Thyroid gland (tissue), 4 donors: Measurements from ENCODE around the gene TOX4.

Experiments
- CTCF ChIP-seq, 6 experiments: fragments of 200-600 bp in 3 of 6; fragments of 450-650 bp in 3 of 6; sonication (generic) in 3 of 6; IDR thresholded peaks; one replicate each; pipeline ENCODE4 v1.5.1; 2016 to 2019; ENCODE audit warnings: antibody characterized with exemption in 6 of 6, mild to moderate bottlenecking in 2 of 6, inconsistent platforms in 1 of 6, moderate library complexity in 1 of 6
- POLR2A ChIP-seq, 2 donors: fragments of 450-650 bp; IDR thresholded peaks; one replicate each; pipeline ENCODE4 v1.6.1; 2017; ENCODE audit warnings: antibody characterized with exemption in 2 of 2, mild to moderate bottlenecking in 2 of 2, moderate library complexity in 1 of 2

DNA sequence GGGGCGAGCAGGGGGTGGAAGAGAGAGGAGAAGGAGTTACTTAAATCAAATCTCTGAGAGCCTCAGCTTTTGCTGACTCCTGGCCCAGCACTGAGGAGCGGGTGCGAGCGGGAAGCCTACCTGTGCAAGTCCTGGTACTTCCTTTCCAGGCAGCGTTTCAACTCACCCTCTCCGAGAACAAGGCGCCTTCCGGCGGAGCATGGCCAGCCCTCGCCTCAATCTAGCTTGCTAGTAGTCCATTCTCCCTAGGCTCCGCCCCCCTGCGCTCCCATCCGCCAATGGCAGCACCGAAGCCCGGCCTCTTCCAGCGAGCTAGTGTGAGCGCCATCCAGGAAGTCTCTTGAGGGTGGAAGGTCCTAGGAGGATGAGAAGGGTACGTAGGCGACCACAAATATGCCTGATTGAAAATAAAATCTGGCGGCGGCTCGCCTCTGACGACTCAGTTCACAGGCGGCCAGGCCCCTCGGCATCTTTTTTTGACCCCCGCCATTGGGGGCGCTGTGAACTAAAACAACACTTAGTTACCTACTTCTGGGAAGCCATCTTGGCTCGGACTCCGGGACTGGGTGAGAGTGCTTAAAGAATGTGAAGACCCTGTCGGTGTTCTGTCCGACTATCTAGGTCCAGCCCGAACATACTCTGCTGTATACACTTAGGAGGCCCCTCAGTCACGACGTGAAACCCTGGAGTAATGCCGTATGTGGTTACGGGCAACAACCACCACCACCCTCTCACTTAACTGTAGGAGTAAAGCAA is 20.9 kb upstream of the TOX4 start, which contains the start of gene CHD8:
- peak in 3 of 6 experiments; percentile 25 to 48 (median 34) for TF ChIP-seq CTCF (IDR thresholded peaks at IDR 0.05)
- TF ChIP-seq POLR2A (IDR thresholded peaks at IDR 0.05) = peak in 1 of 2 donors; percentile 81
